Activated T-cell treated with anti-CD3 and anti-CD28 coated beads, Interleukin-2, amount 50 U/mL, for 1 hour (primary cell): ENCODE measurements around the gene NLRP5.
"Not testable (repeated sequence)": the region's sequence is repeated elsewhere in the genome, so short reads cannot be mapped to it uniquely, and the experiment has no call there.

ENCODE experiments used
- DNase-seq: peaks from one replicate; pipeline ENCODE4 v3.0.0-alpha.2; 2020

NLRP5 gene

DNA sequence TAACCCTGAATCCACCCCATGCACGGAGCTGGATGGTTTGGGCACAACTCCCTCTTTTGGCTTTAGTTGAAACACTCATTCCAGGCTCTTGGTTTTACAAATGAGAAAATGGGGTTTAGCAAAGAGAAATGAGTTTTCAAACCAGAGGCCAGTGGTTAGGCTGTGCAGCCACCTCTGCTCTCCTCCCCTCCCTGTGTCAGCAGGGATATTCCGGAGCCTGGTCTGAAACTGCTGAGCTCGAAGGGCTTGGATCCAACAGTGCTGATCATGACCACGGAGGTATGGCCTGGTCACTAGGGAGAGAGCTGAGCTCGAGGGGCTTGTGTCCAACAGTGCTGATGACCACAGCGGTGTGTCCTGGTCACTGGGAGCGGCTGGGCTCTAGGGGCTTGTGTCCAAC, 93.0 kb downstream of the NLRP5 start:
- DNase-seq: no peak

DNA sequence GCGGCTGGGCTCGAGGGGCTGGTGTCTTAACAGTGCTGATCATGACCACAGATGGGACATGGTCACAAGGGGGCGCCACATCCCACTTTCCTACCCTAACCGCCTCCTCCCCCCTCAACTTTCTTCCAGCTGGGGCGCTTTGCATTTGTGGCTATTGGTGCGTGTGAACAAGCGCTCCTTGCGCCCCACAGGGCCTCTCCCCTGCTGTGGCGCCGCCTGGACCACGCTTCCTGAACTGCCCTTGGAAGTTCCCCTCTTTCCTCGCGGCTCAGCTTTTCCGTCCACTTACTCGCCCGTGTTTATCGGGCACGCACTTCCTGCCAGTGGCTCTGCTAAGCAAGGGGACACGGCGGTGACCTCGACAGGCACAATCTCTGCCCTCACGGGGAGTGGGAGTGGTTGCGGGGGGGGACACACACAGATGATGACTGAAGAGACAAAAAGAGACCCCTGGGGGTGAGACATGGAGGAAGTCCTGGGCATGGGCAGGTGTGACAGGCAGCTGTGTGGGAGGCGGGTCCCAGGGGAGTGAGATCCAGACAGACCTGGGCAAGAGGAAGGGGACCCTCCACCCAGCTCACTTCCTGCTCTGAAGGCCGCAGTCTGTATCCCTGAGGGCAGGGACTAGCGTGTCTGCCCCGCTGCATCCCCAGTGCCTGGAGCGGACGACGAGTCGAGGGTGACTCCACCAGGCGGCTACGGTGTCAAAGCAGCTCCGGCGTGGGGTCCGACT, 94.3 kb downstream of the NLRP5 start:
- peak; percentile 68 for DNase-seq

- DNase-seq: no peak
These were observed 97.1 kb downstream of the NLRP5 start for GRCh38 chr19:56083668-56084067.

- no peak for DNase-seq
These were observed 98.4 kb downstream of the NLRP5 start for GRCh38 chr19:56084835-56085536.

GRCh38 chr19:56085571-56086275, 99.1 kb downstream of the NLRP5 start:
- no peak for DNase-seq

- DNase-seq: no peak
These were observed 100.3 kb downstream of the NLRP5 start for GRCh38 chr19:56086671-56087430.

DNA sequence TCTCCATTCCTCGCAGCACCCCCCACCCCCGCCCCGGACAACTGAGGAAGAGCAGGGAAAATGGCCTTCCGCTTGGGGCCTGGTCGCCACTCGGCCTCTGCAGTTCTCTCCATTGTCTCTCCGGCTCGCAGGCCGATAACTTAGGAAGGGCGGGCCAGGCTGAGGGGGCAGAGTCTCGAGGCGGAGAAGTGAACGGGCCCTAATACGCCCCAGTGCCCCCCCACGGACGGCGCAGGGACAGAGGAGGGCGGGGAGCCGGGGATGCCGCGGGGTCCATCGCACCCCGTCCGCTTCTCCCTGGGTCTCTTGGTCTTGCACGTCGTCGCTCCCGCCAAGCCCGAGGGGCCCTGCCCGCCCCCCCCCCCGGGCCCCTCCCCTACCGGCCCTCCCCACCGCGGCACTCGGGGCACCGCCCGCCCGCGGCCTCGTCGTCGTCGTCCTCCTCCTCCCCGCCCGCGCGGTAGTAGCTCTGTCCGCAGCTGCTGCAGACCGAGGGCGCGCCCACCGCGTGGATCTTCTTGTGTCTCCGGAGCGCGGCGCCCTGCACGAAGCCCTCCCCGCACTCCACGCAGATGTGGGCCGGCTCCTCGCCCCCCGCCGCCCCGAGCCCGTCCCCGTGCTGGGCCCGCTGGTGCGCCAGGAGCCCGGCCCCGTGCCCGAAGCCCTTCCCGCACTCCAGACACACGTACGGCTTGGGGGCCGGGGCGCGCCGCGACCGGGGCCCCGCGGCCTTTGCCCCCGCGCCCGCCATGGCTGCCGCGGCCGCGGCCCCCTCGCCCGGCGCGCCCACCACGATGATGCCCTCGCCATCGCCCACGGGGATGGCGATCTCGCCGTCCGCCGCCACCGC, 101.3 kb downstream of the NLRP5 start:
- no peak for DNase-seq

DNA sequence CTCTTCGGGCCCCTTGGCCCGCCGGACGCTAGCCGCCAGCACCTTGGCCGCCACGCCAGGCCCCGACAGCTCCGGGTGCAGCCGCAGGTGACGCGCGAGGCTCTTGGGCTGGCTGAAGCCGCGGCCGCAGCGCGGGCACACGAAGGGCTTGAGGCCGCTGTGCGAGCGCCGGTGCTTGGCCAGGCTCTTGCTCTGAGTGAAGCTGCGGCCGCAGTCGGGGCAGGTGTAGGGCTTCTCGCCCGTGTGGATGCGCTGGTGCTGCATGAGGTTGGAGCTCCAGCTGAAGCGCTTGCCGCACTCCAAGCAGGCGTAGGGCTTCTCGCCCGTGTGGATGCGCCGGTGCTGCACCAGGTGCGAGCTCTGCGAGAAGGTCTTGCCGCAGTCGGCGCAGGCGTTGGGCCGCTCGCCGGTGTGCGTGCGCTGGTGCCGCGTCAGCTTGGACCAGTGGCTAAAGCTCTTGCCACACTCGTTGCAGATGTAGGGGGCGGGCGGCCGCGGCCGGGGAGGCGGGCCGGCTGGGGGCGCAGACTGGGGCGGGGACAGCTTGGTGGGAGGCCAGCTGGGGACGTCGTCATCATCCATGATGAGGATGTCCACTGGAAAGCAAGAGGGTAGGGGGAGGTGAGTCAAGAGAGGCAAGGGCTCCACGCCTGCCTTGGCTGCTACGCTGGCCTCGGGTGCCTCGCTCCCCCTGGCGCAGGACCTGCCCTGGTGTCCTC, 102.1 kb downstream of the NLRP5 start:
- no peak for DNase-seq

GRCh38 chr19:56089344-56089743, 102.8 kb downstream of the NLRP5 start:
- no peak for DNase-seq

- DNase-seq: no peak
These were observed 104.5 kb downstream of the NLRP5 start for GRCh38 chr19:56091066-56091490.

GRCh38 chr19:56091751-56092546, 105.4 kb downstream of the NLRP5 start:
- no peak for DNase-seq

- DNase-seq: no peak
These were observed 106.4 kb downstream of the NLRP5 start for GRCh38 chr19:56092685-56093631.

DNA sequence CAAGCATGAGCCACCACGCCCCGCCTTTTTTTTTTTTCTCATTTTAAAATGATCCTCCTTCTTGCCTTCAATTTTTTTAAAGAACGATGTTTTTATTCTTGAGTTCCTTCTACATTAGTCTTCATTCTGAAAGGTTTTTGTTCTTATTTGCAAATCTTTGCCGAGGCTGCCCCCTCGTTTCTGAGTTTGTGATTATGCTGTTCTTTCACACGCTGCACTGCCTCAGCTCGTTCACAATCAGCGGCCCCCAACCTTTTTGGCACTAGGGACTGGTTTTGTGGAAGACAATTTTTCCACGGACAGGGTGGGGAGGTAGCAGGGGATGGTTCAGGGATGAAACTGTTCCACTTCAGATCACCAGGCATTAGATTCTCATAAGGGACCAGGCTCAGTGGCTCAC, 107.9 kb downstream of the NLRP5 start:
- DNase-seq: no peak

- no peak for DNase-seq
These were observed 110.1 kb downstream of the NLRP5 start for GRCh38 chr19:56096665-56097064.

DNA sequence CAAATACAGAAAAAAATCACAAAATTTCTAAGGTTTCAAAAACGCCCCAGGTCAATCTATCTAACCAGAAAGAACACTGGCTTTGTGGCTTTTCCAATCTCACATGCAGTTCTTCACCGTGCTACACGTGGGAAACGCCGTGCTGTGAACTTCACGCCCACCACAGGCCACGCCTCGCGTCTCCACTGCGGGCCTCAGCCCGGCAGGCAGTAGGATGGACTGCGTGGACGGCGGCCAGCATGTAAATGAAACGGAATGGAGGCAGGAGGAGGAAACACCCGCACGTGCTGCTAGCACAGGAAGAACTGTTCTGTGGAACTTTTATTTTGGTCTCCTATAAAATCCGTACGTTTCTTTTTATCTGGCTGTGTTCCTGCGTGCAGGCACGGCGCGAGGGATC, 110.7 kb downstream of the NLRP5 start:
- no peak for DNase-seq

DNA sequence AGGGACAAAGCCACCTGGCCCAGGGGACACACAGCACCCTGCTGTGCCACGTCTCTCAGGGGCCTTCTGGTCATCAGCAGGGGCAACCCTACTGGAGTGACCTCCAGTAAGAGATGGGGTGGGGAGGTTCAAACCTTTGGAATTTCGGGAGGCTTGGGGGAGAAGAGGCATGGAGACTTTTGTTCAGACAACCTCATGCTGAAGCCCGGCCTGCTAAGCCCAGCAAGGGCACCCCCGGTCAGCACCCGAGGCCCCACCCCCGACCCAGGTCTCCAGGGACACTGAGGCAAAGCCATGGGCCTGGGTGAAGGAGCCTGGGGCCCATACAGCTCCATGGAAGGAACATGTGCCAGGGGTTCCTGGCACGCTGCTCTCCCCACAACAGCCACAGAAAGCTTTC, 111.2 kb downstream of the NLRP5 start:
- no peak for DNase-seq

GRCh38 chr19:56098237-56098636, 111.7 kb downstream of the NLRP5 start:
- DNase-seq: not testable (repeated sequence)

DNA sequence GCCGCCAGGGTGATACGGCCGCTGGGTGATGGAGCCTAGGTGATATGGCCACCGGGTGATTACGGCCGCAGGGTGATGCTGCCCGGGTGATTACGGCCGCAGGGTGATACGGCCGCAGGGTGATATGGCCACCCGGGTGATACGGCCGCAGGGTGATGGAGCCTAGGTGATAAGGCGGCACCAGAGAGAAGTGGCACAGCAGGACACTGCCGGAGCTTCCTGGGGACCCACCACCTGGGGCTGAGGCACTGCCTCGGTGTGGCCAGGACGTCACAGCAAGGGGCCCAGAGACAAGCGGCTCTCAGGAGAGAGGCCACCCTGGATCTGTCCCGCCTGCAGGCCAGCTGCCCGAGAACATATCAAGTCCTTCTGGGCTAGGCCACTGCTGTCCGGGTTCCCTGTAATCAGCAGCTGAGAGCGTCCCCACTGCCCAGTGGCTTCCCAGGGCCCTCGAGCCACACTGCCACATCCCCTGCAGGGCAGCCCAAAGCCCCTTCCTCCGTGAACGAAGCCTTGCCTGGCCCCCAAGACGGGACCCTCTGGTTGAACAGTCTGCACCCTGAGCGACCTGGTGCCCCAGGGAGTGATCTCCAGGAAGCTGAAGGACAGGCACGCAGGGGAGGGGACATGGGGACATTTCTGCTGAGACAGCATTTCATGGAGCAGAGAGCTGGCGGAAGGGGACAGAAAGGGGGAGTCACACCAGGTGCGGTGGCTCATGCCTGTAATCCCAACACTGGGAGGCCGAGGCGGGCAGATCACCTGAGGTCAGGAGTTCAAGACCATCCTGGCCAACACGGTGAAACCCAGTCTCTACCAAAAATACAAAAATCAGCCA, 112.4 kb downstream of the NLRP5 start:
- DNase-seq: no peak
